Activated naive CD8-positive, alpha-beta T cell treated with anti-CD3 and anti-CD28 coated beads for 36 hours (primary cell): ENCODE measurements around the gene WASL. TPM values are rescaled to one million over a fixed set of nuclear protein-coding genes. Genes with fewer than 3 reads are reported as not detected.
"Not testable (repeated sequence)": the region's sequence is repeated elsewhere in the genome, so short reads cannot be mapped to it uniquely, and the experiment has no call there.

Source experiments
- DNase-seq: peaks from one replicate; pipeline ENCODE4 v3.0.0; 2021
- H3K27ac Mint-ChIP-seq: one replicate; pipeline ENCODE4 v1.8.0; 2022; ENCODE audit warnings: mild to moderate bottlenecking, moderate library complexity, mixed read lengths
- H3K27me3 Mint-ChIP-seq: one replicate; pipeline ENCODE4 v1.8.0; 2022; ENCODE audit warnings: mild to moderate bottlenecking, mixed read lengths
- H3K36me3 Mint-ChIP-seq: one replicate; pipeline ENCODE4 v1.8.0; 2021; ENCODE audit warnings: mild to moderate bottlenecking, mixed read lengths
- H3K4me1 Mint-ChIP-seq: one replicate; pipeline ENCODE4 v1.8.0; 2021; ENCODE audit warnings: mixed read lengths
- H3K4me3 Mint-ChIP-seq: one replicate; pipeline ENCODE4 v1.8.0; 2022; ENCODE audit warnings: mild to moderate bottlenecking, moderate library complexity, mixed read lengths
- H3K9me3 Mint-ChIP-seq: one replicate; pipeline ENCODE4 v1.8.0; 2022; ENCODE audit warnings: mixed read lengths
- total RNA-seq, 2 experiments: library from RNA; stranded (reverse); gene quantifications; one replicate each; pipeline ENCODE4 v1.2.3, GENCODE V29; 2021

WASL gene
- total RNA-seq, 2 experiments from 2014 or later, result 5.1 to 5.5 TPM

GRCh38 chr7:123729218-123729578 lies 19.6 kb downstream of the WASL start:
- Mint-ChIP-seq H3K4me1 (peaks cover 50% of the 10 kb centered on the region), H3K36me3 (peaks cover 50% of the 10 kb centered on the region), H3K27ac (no peak overlapping the region), H3K27me3 (no peaks in the 10 kb centered on the region), H3K9me3 (peaks cover 24% of the 10 kb centered on the region), H3K4me3 (no peak overlapping the region)
- DNase-seq, result no peak

GRCh38 chr7:123727071-123727837 lies 21.5 kb downstream of the WASL start:
- Mint-ChIP-seq H3K4me3 (no peak overlapping the region), H3K4me1 (peaks cover 44% of the 10 kb centered on the region), H3K27ac (no peak overlapping the region), H3K27me3 (no peaks in the 10 kb centered on the region), H3K36me3 (peaks cover 32% of the 10 kb centered on the region), H3K9me3 (peaks cover 12% of the 10 kb centered on the region)
- DNase-seq, result no peak

GRCh38 chr7:123725586-123726171 lies 23.1 kb downstream of the WASL start:
- H3K4me1 Mint-ChIP-seq, result peaks cover 40% of the 10 kb centered on the region
- peaks cover 23% of the 10 kb centered on the region for H3K36me3 Mint-ChIP-seq
- no peaks in the 10 kb centered on the region for H3K27me3 Mint-ChIP-seq
- DNase-seq, result no peak
- H3K27ac Mint-ChIP-seq, result no peak overlapping the region
- no peak overlapping the region for H3K4me3 Mint-ChIP-seq
- H3K9me3 Mint-ChIP-seq, result peaks cover 5% of the 10 kb centered on the region

- no peaks in the 10 kb centered on the region for H3K27me3 Mint-ChIP-seq
- no peak for DNase-seq
- peaks cover 19% of the 10 kb centered on the region for H3K36me3 Mint-ChIP-seq
- H3K9me3 Mint-ChIP-seq, result peaks cover 1% of the 10 kb centered on the region
- H3K4me1 Mint-ChIP-seq, result peaks cover 45% of the 10 kb centered on the region
- no peak overlapping the region for H3K4me3 Mint-ChIP-seq
- H3K27ac Mint-ChIP-seq, result no peak overlapping the region
These were observed 24.0 kb downstream of the WASL start for GRCh38 chr7:123724817-123725253.

- H3K36me3 Mint-ChIP-seq, result peaks cover 19% of the 10 kb centered on the region
- no peak for DNase-seq
- H3K9me3 Mint-ChIP-seq, result no peaks in the 10 kb centered on the region
- no peak overlapping the region for H3K27ac Mint-ChIP-seq
- peaks cover 54% of the 10 kb centered on the region for H3K4me1 Mint-ChIP-seq
- H3K4me3 Mint-ChIP-seq, result no peak overlapping the region
- H3K27me3 Mint-ChIP-seq, result no peaks in the 10 kb centered on the region
These were observed 24.9 kb downstream of the WASL start for GRCh38 chr7:123723913-123724312.

- not testable (repeated sequence) for H3K27me3 Mint-ChIP-seq, H3K4me3 Mint-ChIP-seq, H3K27ac Mint-ChIP-seq, DNase-seq, H3K9me3 Mint-ChIP-seq
- peaks cover 17% of the 10 kb centered on the region for H3K36me3 Mint-ChIP-seq
- H3K4me1 Mint-ChIP-seq, result peaks cover 52% of the 10 kb centered on the region
These were observed 28.3 kb downstream of the WASL start for GRCh38 chr7:123720527-123720926.

- peak overlapping the region; percentile 33 for H3K4me3 Mint-ChIP-seq
- H3K27me3 Mint-ChIP-seq, result no peaks in the 10 kb centered on the region
These were observed 29.5 kb downstream of the WASL start for GRCh38 chr7:123719197-123719721.

GRCh38 chr7:123718773-123719172 lies 30.0 kb downstream of the WASL start:
- peak overlapping the region; percentile 82 for H3K27ac Mint-ChIP-seq
- H3K4me3 Mint-ChIP-seq, result peak overlapping the region; percentile 33
- H3K36me3 Mint-ChIP-seq, result peaks cover 30% of the 10 kb centered on the region
- H3K9me3 Mint-ChIP-seq, result no peaks in the 10 kb centered on the region
- peaks cover 55% of the 10 kb centered on the region for H3K4me1 Mint-ChIP-seq
- DNase-seq, result no peak
- H3K27me3 Mint-ChIP-seq, result no peaks in the 10 kb centered on the region

More at GRCh38 chr7:123719197-123719721, 29.5 kb downstream of the WASL start:
- H3K36me3 Mint-ChIP-seq, result peaks cover 28% of the 10 kb centered on the region
- H3K9me3 Mint-ChIP-seq, result no peaks in the 10 kb centered on the region
- peaks cover 57% of the 10 kb centered on the region for H3K4me1 Mint-ChIP-seq
- H3K27ac Mint-ChIP-seq, result peak overlapping the region; percentile 82
- DNase-seq, result no peak

GRCh38 chr7:123717689-123718088 lies 31.1 kb downstream of the WASL start:
- H3K4me3 Mint-ChIP-seq, result no peak overlapping the region
- H3K27ac Mint-ChIP-seq, result no peak overlapping the region
- no peaks in the 10 kb centered on the region for H3K9me3 Mint-ChIP-seq
- H3K36me3 Mint-ChIP-seq, result peaks cover 32% of the 10 kb centered on the region
- H3K27me3 Mint-ChIP-seq, result no peaks in the 10 kb centered on the region
- no peak for DNase-seq
- peaks cover 63% of the 10 kb centered on the region for H3K4me1 Mint-ChIP-seq

- H3K4me3 Mint-ChIP-seq, result no peak overlapping the region
- H3K27me3 Mint-ChIP-seq, result no peaks in the 10 kb centered on the region
- DNase-seq, result no peak
- H3K4me1 Mint-ChIP-seq, result peaks cover 72% of the 10 kb centered on the region
- peaks cover 32% of the 10 kb centered on the region for H3K36me3 Mint-ChIP-seq
- H3K27ac Mint-ChIP-seq, result no peak overlapping the region
- no peaks in the 10 kb centered on the region for H3K9me3 Mint-ChIP-seq
These were observed 31.9 kb downstream of the WASL start for GRCh38 chr7:123716877-123717276.

- Mint-ChIP-seq H3K27me3 (no peaks in the 10 kb centered on the region), H3K4me1 (peaks cover 75% of the 10 kb centered on the region), H3K4me3 (no peak overlapping the region), H3K36me3 (peaks cover 32% of the 10 kb centered on the region), H3K9me3 (no peaks in the 10 kb centered on the region), H3K27ac (no peak overlapping the region)
- DNase-seq, result no peak
These were observed 33.0 kb downstream of the WASL start for GRCh38 chr7:123715799-123716198.

- Mint-ChIP-seq H3K36me3 (peaks cover 32% of the 10 kb centered on the region), H3K27ac (no peak overlapping the region), H3K4me3 (no peak overlapping the region), H3K9me3 (no peaks in the 10 kb centered on the region), H3K27me3 (no peaks in the 10 kb centered on the region), H3K4me1 (peaks cover 77% of the 10 kb centered on the region)
- no peak for DNase-seq
These were observed 33.6 kb downstream of the WASL start for GRCh38 chr7:123715198-123715597.

GRCh38 chr7:123714296-123715080 lies 34.3 kb downstream of the WASL start:
- Mint-ChIP-seq H3K4me1 (peaks cover 73% of the 10 kb centered on the region), H3K4me3 (no peak overlapping the region), H3K36me3 (peaks cover 32% of the 10 kb centered on the region), H3K27ac (peak overlapping the region; percentile 57), H3K27me3 (no peaks in the 10 kb centered on the region), H3K9me3 (no peaks in the 10 kb centered on the region)
- DNase-seq, result no peak

GRCh38 chr7:123712619-123713018 lies 36.2 kb downstream of the WASL start:
- no peaks in the 10 kb centered on the region for H3K27me3 Mint-ChIP-seq
- peaks cover 66% of the 10 kb centered on the region for H3K4me1 Mint-ChIP-seq
- H3K27ac Mint-ChIP-seq, result peak overlapping the region; percentile 69
- no peak for DNase-seq
- peaks cover 33% of the 10 kb centered on the region for H3K36me3 Mint-ChIP-seq
- no peaks in the 10 kb centered on the region for H3K9me3 Mint-ChIP-seq
- peak overlapping the region; percentile 36 for H3K4me3 Mint-ChIP-seq

GRCh38 chr7:123711832-123712293 lies 36.9 kb downstream of the WASL start:
- peaks cover 62% of the 10 kb centered on the region for H3K4me1 Mint-ChIP-seq
- DNase-seq, result peak; percentile 13
- H3K36me3 Mint-ChIP-seq, result peaks cover 30% of the 10 kb centered on the region
- peak overlapping the region; percentile 80 for H3K27ac Mint-ChIP-seq
- no peaks in the 10 kb centered on the region for H3K9me3 Mint-ChIP-seq
- H3K27me3 Mint-ChIP-seq, result no peaks in the 10 kb centered on the region
- peak overlapping the region; percentile 51 for H3K4me3 Mint-ChIP-seq
